ENCODE measurements around the gene COL5A3.
A peak's percentile ranks its signal among the peaks of the same experiment; 100 is the strongest.
"Not testable (repeated sequence)": the region's sequence is repeated elsewhere in the genome, so short reads cannot be mapped to it uniquely, and the experiment has no call there.

Gene COL5A3

GRCh38 chr19:9953802-9954542 lies 56.3 kb downstream of the COL5A3 start:
- Mint-ChIP-seq H3K27me3 (peaks cover 0 to 13% of the 10 kb centered on the region in 2 donors), H3K27ac (no peak overlapping the region), H3K4me3 (no peak overlapping the region), H3K36me3 (ENCODE audit: insufficient read depth) (peaks cover 4% of the 10 kb centered on the region), H3K4me1 (ENCODE audit: low read depth in 2 of 2) (no peaks in the 10 kb centered on the region), H3K9me3 (no peaks in the 10 kb centered on the region)
- DNase-seq, result no peak
- peak; percentile 19 for ATAC-seq (replicated peaks)

- Mint-ChIP-seq H3K4me1 (ENCODE audit: low read depth in 2 of 2) (no peaks in the 10 kb centered on the region), H3K27me3 (peaks cover 3 to 7% of the 10 kb centered on the region in 2 donors), H3K27ac (peak overlapping the region in 1 of 2 donors; percentile 38), H3K4me3 (no peak overlapping the region), H3K9me3 (no peaks in the 10 kb centered on the region), H3K36me3 (ENCODE audit: insufficient read depth) (peaks cover 3% of the 10 kb centered on the region)
- no peak for ATAC-seq (replicated peaks)
- no peak for DNase-seq
These were observed 58.0 kb downstream of the COL5A3 start for GRCh38 chr19:9952276-9952675.

- H3K4me1 Mint-ChIP-seq (ENCODE audit: low read depth in 2 of 2), result peaks cover 0 to 3% of the 10 kb centered on the region in 2 donors
- H3K4me3 Mint-ChIP-seq, result no peak overlapping the region
- no peak for ATAC-seq (replicated peaks)
- no peaks in the 10 kb centered on the region for H3K9me3 Mint-ChIP-seq
- peaks cover 25 to 39% of the 10 kb centered on the region in 2 donors for H3K27me3 Mint-ChIP-seq
- DNase-seq, result no peak
- H3K27ac Mint-ChIP-seq, result no peak overlapping the region
- no peaks in the 10 kb centered on the region for H3K36me3 Mint-ChIP-seq (ENCODE audit: insufficient read depth)
These were observed 62.9 kb downstream of the COL5A3 start for GRCh38 chr19:9947441-9947840.

- H3K9me3 Mint-ChIP-seq; H3K4me1 Mint-ChIP-seq (ENCODE audit: low read depth in 2 of 2); DNase-seq; ATAC-seq (replicated peaks); H3K27ac Mint-ChIP-seq; H3K36me3 Mint-ChIP-seq (ENCODE audit: insufficient read depth); H3K4me3 Mint-ChIP-seq: not testable (repeated sequence)
- H3K27me3 Mint-ChIP-seq, result peaks cover 28 to 48% of the 10 kb centered on the region in 2 donors
These were observed 63.7 kb downstream of the COL5A3 start for GRCh38 chr19:9946528-9947125.

GRCh38 chr19:9945319-9945966 lies 64.9 kb downstream of the COL5A3 start:
- H3K27me3 Mint-ChIP-seq, result peaks cover 30 to 59% of the 10 kb centered on the region in 2 donors
- H3K27ac Mint-ChIP-seq, result no peak overlapping the region
- peaks cover 0 to 3% of the 10 kb centered on the region in 2 donors for H3K9me3 Mint-ChIP-seq
- H3K4me1 Mint-ChIP-seq (ENCODE audit: low read depth in 2 of 2), result peaks cover 0 to 3% of the 10 kb centered on the region in 2 donors
- no peak overlapping the region for H3K4me3 Mint-ChIP-seq
- DNase-seq, result no peak
- ATAC-seq (replicated peaks), result no peak
- no peaks in the 10 kb centered on the region for H3K36me3 Mint-ChIP-seq (ENCODE audit: insufficient read depth)

GRCh38 chr19:9943744-9944143 lies 66.6 kb downstream of the COL5A3 start:
- H3K27ac Mint-ChIP-seq, result no peak overlapping the region
- no peak for ATAC-seq (replicated peaks)
- H3K9me3 Mint-ChIP-seq, result peaks cover 0 to 3% of the 10 kb centered on the region in 2 donors
- H3K36me3 Mint-ChIP-seq (ENCODE audit: insufficient read depth), result no peaks in the 10 kb centered on the region
- H3K4me1 Mint-ChIP-seq (ENCODE audit: low read depth in 2 of 2), result peaks cover 0 to 3% of the 10 kb centered on the region in 2 donors
- DNase-seq, result no peak
- H3K27me3 Mint-ChIP-seq, result peaks cover 37 to 69% of the 10 kb centered on the region in 2 donors
- no peak overlapping the region for H3K4me3 Mint-ChIP-seq

GRCh38 chr19:9941671-9942070 lies 68.6 kb downstream of the COL5A3 start:
- no peak overlapping the region for H3K4me3 Mint-ChIP-seq
- peaks cover 48 to 75% of the 10 kb centered on the region in 2 donors for H3K27me3 Mint-ChIP-seq
- ATAC-seq (replicated peaks) (no peak), DNase-seq (no peak)
- peaks cover 0 to 3% of the 10 kb centered on the region in 2 donors for H3K9me3 Mint-ChIP-seq
- H3K27ac Mint-ChIP-seq, result no peak overlapping the region
- H3K4me1 Mint-ChIP-seq (ENCODE audit: low read depth in 2 of 2), result peaks cover 6% of the 10 kb centered on the region in 2 donors
- peaks cover 4% of the 10 kb centered on the region for H3K36me3 Mint-ChIP-seq (ENCODE audit: insufficient read depth)

- peaks cover 4% of the 10 kb centered on the region for H3K36me3 Mint-ChIP-seq (ENCODE audit: insufficient read depth)
- no peak overlapping the region for H3K4me3 Mint-ChIP-seq
- ATAC-seq (replicated peaks) (no peak), DNase-seq (no peak)
- peaks cover 6 to 7% of the 10 kb centered on the region in 2 donors for H3K4me1 Mint-ChIP-seq (ENCODE audit: low read depth in 2 of 2)
- H3K27ac Mint-ChIP-seq, result no peak overlapping the region
- H3K9me3 Mint-ChIP-seq, result peaks cover 0 to 3% of the 10 kb centered on the region in 2 donors
- H3K27me3 Mint-ChIP-seq, result peaks cover 50 to 74% of the 10 kb centered on the region in 2 donors
These were observed 69.1 kb downstream of the COL5A3 start for GRCh38 chr19:9941231-9941630.

- no peak overlapping the region for H3K4me3 Mint-ChIP-seq
- H3K9me3 Mint-ChIP-seq, result peaks cover 0 to 3% of the 10 kb centered on the region in 2 donors
- peaks cover 4% of the 10 kb centered on the region for H3K36me3 Mint-ChIP-seq (ENCODE audit: insufficient read depth)
- peaks cover 7 to 8% of the 10 kb centered on the region in 2 donors for H3K4me1 Mint-ChIP-seq (ENCODE audit: low read depth in 2 of 2)
- H3K27ac Mint-ChIP-seq, result no peak overlapping the region
- peaks cover 52 to 78% of the 10 kb centered on the region in 2 donors for H3K27me3 Mint-ChIP-seq
- no peak for ATAC-seq (replicated peaks)
- no peak for DNase-seq
These were observed 69.5 kb downstream of the COL5A3 start for GRCh38 chr19:9940778-9941177.

- no peak for ATAC-seq (replicated peaks)
- H3K36me3 Mint-ChIP-seq (ENCODE audit: insufficient read depth), result peaks cover 4% of the 10 kb centered on the region
- H3K9me3 Mint-ChIP-seq, result peaks cover 0 to 3% of the 10 kb centered on the region in 2 donors
- H3K27me3 Mint-ChIP-seq, result peaks cover 56 to 79% of the 10 kb centered on the region in 2 donors
- H3K27ac Mint-ChIP-seq, result no peak overlapping the region
- H3K4me3 Mint-ChIP-seq, result no peak overlapping the region
- H3K4me1 Mint-ChIP-seq (ENCODE audit: low read depth in 2 of 2), result peaks cover 17 to 21% of the 10 kb centered on the region in 2 donors
- no peak for DNase-seq
These were observed 70.9 kb downstream of the COL5A3 start for GRCh38 chr19:9939301-9939913.

GRCh38 chr19:9937001-9937411 lies 73.3 kb downstream of the COL5A3 start:
- DNase-seq (no peak), ATAC-seq (replicated peaks) (no peak)
- H3K4me1 Mint-ChIP-seq (ENCODE audit: low read depth in 2 of 2), result peaks cover 19 to 24% of the 10 kb centered on the region in 2 donors
- H3K27ac Mint-ChIP-seq, result no peak overlapping the region
- peaks cover 68 to 84% of the 10 kb centered on the region in 2 donors for H3K27me3 Mint-ChIP-seq
- H3K9me3 Mint-ChIP-seq, result peaks cover 0 to 3% of the 10 kb centered on the region in 2 donors
- H3K4me3 Mint-ChIP-seq, result peak overlapping the region; percentile 78 to 82
- peaks cover 4% of the 10 kb centered on the region for H3K36me3 Mint-ChIP-seq (ENCODE audit: insufficient read depth)

GRCh38 chr19:9936326-9937000 lies 73.8 kb downstream of the COL5A3 start, which contains the start of gene OLFM2:
Gene OLFM2 (minus strand): TSS chr19:9936515. CDS start chr19:9936366, 149 bp downstream.
- Mint-ChIP-seq H3K9me3 (no peaks in the 10 kb centered on the region), H3K27me3 (peaks cover 68 to 84% of the 10 kb centered on the region in 2 donors), H3K4me3 (peak within 1 kb of the TSS; percentile 78 to 82), H3K27ac (no peak within 1 kb of the TSS), H3K4me1 (ENCODE audit: low read depth in 2 of 2) (peaks cover 19 to 24% of the 10 kb centered on the region in 2 donors), H3K36me3 (ENCODE audit: insufficient read depth) (peaks cover 6% of the 10 kb centered on the region)
- ATAC-seq (replicated peaks) (no peak), DNase-seq (no peak)

Data from effector memory CD8-positive, alpha-beta T cell (primary cell).